Activated CD8-positive, alpha-beta T cell treated with anti-CD3 and anti-CD28 coated beads for 36 hours (primary cell): ENCODE results near the gene SPINK1. TPM values are rescaled to one million over a fixed set of nuclear protein-coding genes. Genes with fewer than 3 reads are reported as not detected.

ENCODE experiments used
- ATAC-seq: fragments of 200-7000 bp; cut with Tn5 transposase; one replicate; pipeline ENCODE4 v1.10.0; 2021; ENCODE audit warnings: mild to moderate bottlenecking, moderate library complexity
- CTCF ChIA-PET: fragments of 350-600 bp; sonication (Branson Sonifier 250); formaldehyde crosslinking; loops from one replicate; lab custom pipeline; 2021; ENCODE audit warnings: antibody characterized with exemption; lab: Charles Lee
- POLR2A ChIA-PET: fragments of 350-600 bp; sonication (Branson Sonifier 250); formaldehyde crosslinking; loops from one replicate; lab custom pipeline; 2021; ENCODE audit warnings: antibody characterized with exemption; lab: Charles Lee
- DNase-seq: peaks from one replicate; pipeline ENCODE4 v3.0.0-alpha.2; 2020
- H3K27ac Mint-ChIP-seq: one replicate; pipeline ENCODE4 v1.8.0; 2021; ENCODE audit warnings: mild to moderate bottlenecking, mixed read lengths
- H3K27me3 Mint-ChIP-seq: one replicate; pipeline ENCODE4 v1.8.0; 2021; ENCODE audit warnings: mixed read lengths
- H3K36me3 Mint-ChIP-seq: one replicate; pipeline ENCODE4 v1.8.0; 2021; ENCODE audit warnings: low read depth, mixed read lengths
- H3K4me1 Mint-ChIP-seq: one replicate; pipeline ENCODE4 v1.8.0; 2021; ENCODE audit warnings: low read depth, mixed read lengths
- H3K4me3 Mint-ChIP-seq: one replicate; pipeline ENCODE4 v1.8.0; 2021; ENCODE audit warnings: mild to moderate bottlenecking, moderate library complexity, mixed read lengths
- H3K9me3 Mint-ChIP-seq: one replicate; pipeline ENCODE4 v1.8.0; 2021; ENCODE audit warnings: mixed read lengths
- CTCF ChIP-seq: fragments of 200-600 bp; IDR thresholded peaks from one replicate; pipeline ENCODE4 v1.8.0; 2022; ENCODE audit warnings: antibody characterized with exemption, mild to moderate bottlenecking
- intact Hi-C: fragments of 100-400 bp; cut with micrococcal nuclease; formaldehyde crosslinking; loops from one replicate; pipeline ENCODE4 v1.10.0; 2022
- total RNA-seq, 2 experiments: library from RNA; stranded (reverse); gene quantifications; one replicate each; pipeline ENCODE4 v1.2.3, GENCODE V29; 2021

Gene SPINK1
- total RNA-seq, 2 experiments from 2014 or later = not detected

GRCh38 chr5:147801461-147801860, 30.0 kb downstream of the SPINK1 start:
- Mint-ChIP-seq H3K36me3 (no peaks in the 10 kb centered on the region), H3K27ac (no peak overlapping the region), H3K9me3 (no peaks in the 10 kb centered on the region), H3K4me1 (peaks cover 16% of the 10 kb centered on the region), H3K4me3 (no peak overlapping the region), H3K27me3 (peaks cover 4% of the 10 kb centered on the region)
- ChIA-PET POLR2A (no interaction called here), CTCF (interaction anchor here (1.2 kb wide), 1 partner anchor 173 kb away, joined by 4 read pairs; no protein-coding TSS in a partner anchor)
- DNase-seq (no peak), ATAC-seq (no peak)
- TF ChIP-seq CTCF = no peak
- intact Hi-C loops = no loop called here

GRCh38 chr5:147800491-147800890, 31.0 kb downstream of the SPINK1 start:
- Mint-ChIP-seq H3K4me3 (no peak overlapping the region), H3K27ac (no peak overlapping the region), H3K4me1 (peaks cover 14% of the 10 kb centered on the region), H3K9me3 (no peaks in the 10 kb centered on the region), H3K27me3 (peaks cover 5% of the 10 kb centered on the region), H3K36me3 (no peaks in the 10 kb centered on the region)
- no peak for DNase-seq
- ChIA-PET CTCF (no interaction called here), POLR2A (no interaction called here)
- intact Hi-C loops = no loop called here
- ATAC-seq = no peak
- no peak for TF ChIP-seq CTCF

GRCh38 chr5:147796556-147797308, 34.7 kb downstream of the SPINK1 start:
- H3K27ac Mint-ChIP-seq = no peak overlapping the region
- H3K4me3 Mint-ChIP-seq = no peak overlapping the region
- H3K4me1 Mint-ChIP-seq = no peaks in the 10 kb centered on the region
- no peaks in the 10 kb centered on the region for H3K36me3 Mint-ChIP-seq
- H3K9me3 Mint-ChIP-seq = no peaks in the 10 kb centered on the region
- no peak for DNase-seq
- peaks cover 7% of the 10 kb centered on the region for H3K27me3 Mint-ChIP-seq
- intact Hi-C loops = no loop called here
- POLR2A ChIA-PET = interaction anchor here (1.0 kb wide), 1 partner anchor 42 kb away, joined by 3 read pairs; no protein-coding TSS in a partner anchor
- TF ChIP-seq CTCF = no peak
- CTCF ChIA-PET = interaction anchor here (0.6 kb wide), 1 partner anchor 21 kb away, joined by 3 read pairs; no protein-coding TSS in a partner anchor
- ATAC-seq = no peak

- ATAC-seq = no peak
- Mint-ChIP-seq H3K9me3 (no peaks in the 10 kb centered on the region), H3K4me1 (no peaks in the 10 kb centered on the region), H3K27ac (no peak overlapping the region), H3K36me3 (no peaks in the 10 kb centered on the region), H3K27me3 (peaks cover 3% of the 10 kb centered on the region), H3K4me3 (no peak overlapping the region)
- ChIA-PET POLR2A (no interaction called here), CTCF (no interaction called here)
- no peak for TF ChIP-seq CTCF
- intact Hi-C loops = no loop called here
- no peak for DNase-seq
Observed at GRCh38 chr5:147791181-147791580, 40.3 kb downstream of the SPINK1 start.

GRCh38 chr5:147789820-147790219, 41.7 kb downstream of the SPINK1 start:
- CTCF ChIA-PET = interaction anchor here (1.8 kb wide), 1 partner anchor 33 kb away, joined by 4 read pairs; no protein-coding TSS in a partner anchor

More at GRCh38 chr5:147789820-147790219, 41.7 kb downstream of the SPINK1 start:
- intact Hi-C loops = no loop called here
- Mint-ChIP-seq H3K4me3 (no peak overlapping the region), H3K27ac (no peak overlapping the region), H3K27me3 (no peaks in the 10 kb centered on the region), H3K9me3 (no peaks in the 10 kb centered on the region), H3K36me3 (no peaks in the 10 kb centered on the region), H3K4me1 (no peaks in the 10 kb centered on the region)
- POLR2A ChIA-PET = no interaction called here
- DNase-seq (no peak), ATAC-seq (no peak)
- TF ChIP-seq CTCF = no peak
